HepG2 (cell line): ENCODE measurements around the gene CDA. TPM values are rescaled to one million over a fixed set of nuclear protein-coding genes. Genes with fewer than 3 reads are reported as not detected.
A peak's percentile ranks its signal among the peaks of the same experiment; 100 is the strongest.

Source experiments
- CCAR2 ChIP-seq: fragments of 200-400 bp; formaldehyde crosslinking; optimal IDR thresholded peaks from 2 replicates; pipeline ENCODE3; 2018; ENCODE audit warnings: low read depth, mild to moderate bottlenecking, low read length, moderate library complexity
- CREB3 ChIP-seq: sonication (generic); formaldehyde crosslinking; IDR thresholded peaks from 2 replicates; pipeline ENCODE4 v1.5.0; 2020; ENCODE audit warnings: missing genetic modification reagents
- GMEB1 ChIP-seq: sonication (generic); formaldehyde crosslinking; IDR thresholded peaks from 2 replicates; pipeline ENCODE4 v1.5.1; 2020; ENCODE audit warnings: missing genetic modification reagents, mild to moderate bottlenecking, borderline replicate concordance
- GPBP1L1 ChIP-seq: sonication (generic); formaldehyde crosslinking; IDR thresholded peaks from 2 replicates; pipeline ENCODE4 v1.5.0; 2020; ENCODE audit warnings: mild to moderate bottlenecking, missing genetic modification reagents
- HNRNPL ChIP-seq: fragments of 200-400 bp; formaldehyde crosslinking; IDR thresholded peaks from 2 replicates; pipeline ENCODE4 v1.6.1; 2017; ENCODE audit warnings: mild to moderate bottlenecking, low read depth, low read length
- ISX ChIP-seq: sonication (generic); formaldehyde crosslinking; conservative IDR thresholded peaks from 2 replicates; pipeline ENCODE4 v1.5.0; 2020; ENCODE audit warnings: missing genetic modification reagents
- KLF15 ChIP-seq: sonication (generic); formaldehyde crosslinking; IDR thresholded peaks from 2 replicates; pipeline ENCODE4 v1.8.1; 2023; ENCODE audit warnings: borderline replicate concordance, mild to moderate bottlenecking, inconsistent platforms, missing genetic modification reagents, mixed read lengths
- KLF6 ChIP-seq: IDR thresholded peaks from 2 replicates; pipeline ENCODE4 v1.8.0; 2016; ENCODE audit warnings: missing biosample characterization, missing genetic modification reagents
- LCORL ChIP-seq, 2 experiments: fragments of 450-650 bp in 1 of 2; sonication (generic) in 1 of 2; formaldehyde crosslinking in 1 of 2; IDR thresholded peaks; 2 replicates each; pipeline versions ENCODE4 v1.5.0 to v1.6.1; 2017 to 2020; ENCODE audit warnings: antibody characterized with exemption in 1 of 2, missing genetic modification reagents in 1 of 2
- NFE2L1 ChIP-seq: sonication (generic); formaldehyde crosslinking; IDR thresholded peaks from 2 replicates; pipeline ENCODE4 v1.4.0; 2020; ENCODE audit warnings: missing genetic modification reagents, mild to moderate bottlenecking, borderline replicate concordance
- ONECUT2 ChIP-seq: sonication (generic); formaldehyde crosslinking; IDR thresholded peaks from 2 replicates; pipeline ENCODE4 v1.4.0; 2020; ENCODE audit warnings: missing genetic modification reagents
- RFX5 ChIP-seq: IDR thresholded peaks from 2 replicates; pipeline ENCODE4 v1.6.1; 2011; ENCODE audit warnings: low read depth, low read length, improper control_type of control experiment
- RXRA ChIP-seq: sonication (generic); formaldehyde crosslinking; IDR thresholded peaks from 2 replicates; pipeline ENCODE4 v1.5.1; 2020; ENCODE audit warnings: missing genetic modification reagents
- SMARCC2 ChIP-seq: fragments of 450-650 bp; IDR thresholded peaks from 2 replicates; pipeline ENCODE4 v1.6.1; 2017; ENCODE audit warnings: antibody characterized with exemption, mild to moderate bottlenecking
- ZBTB42 ChIP-seq: sonication (generic); formaldehyde crosslinking; IDR thresholded peaks from 2 replicates; pipeline ENCODE4 v1.5.0; 2020; ENCODE audit warnings: mild to moderate bottlenecking, missing genetic modification reagents
- ZFP36L1 ChIP-seq: sonication (generic); formaldehyde crosslinking; IDR thresholded peaks from 2 replicates; pipeline ENCODE4 v1.8.0; 2022; ENCODE audit warnings: mild to moderate bottlenecking, missing genetic modification reagents, moderate library complexity
- ZFP37 ChIP-seq: sonication (generic); formaldehyde crosslinking; IDR thresholded peaks from 2 replicates; pipeline ENCODE4 v1.4.0; 2020; ENCODE audit warnings: missing genetic modification reagents, borderline replicate concordance
- ZNF136 ChIP-seq: sonication (generic); formaldehyde crosslinking; IDR thresholded peaks from 2 replicates; pipeline ENCODE4 v1.8.1; 2022; ENCODE audit warnings: low read depth, mild to moderate bottlenecking, moderate library complexity, missing genetic modification reagents
- ZNF138 ChIP-seq: sonication (generic); formaldehyde crosslinking; IDR thresholded peaks from 2 replicates; pipeline ENCODE4 v1.5.0; 2020; ENCODE audit warnings: mild to moderate bottlenecking, low read depth, missing genetic modification reagents
- ZNF292 ChIP-seq: sonication (generic); formaldehyde crosslinking; IDR thresholded peaks from 2 replicates; pipeline ENCODE4 v1.8.1; 2022; ENCODE audit warnings: mild to moderate bottlenecking, low read depth, missing genetic modification reagents, borderline replicate concordance
- ZNF530 ChIP-seq: sonication (generic); formaldehyde crosslinking; IDR thresholded peaks from 2 replicates; pipeline ENCODE4 v1.5.0; 2020; ENCODE audit warnings: low read depth, mild to moderate bottlenecking, missing genetic modification reagents
- ZNF670 ChIP-seq: sonication (generic); formaldehyde crosslinking; IDR thresholded peaks from 2 replicates; pipeline ENCODE4 v1.8.0; 2022; ENCODE audit warnings: mild to moderate bottlenecking, missing genetic modification reagents, borderline replicate concordance
- polyA plus RNA-seq, 8 experiments: library from polyadenylated mRNA; depleted of rRNA in 3 of 8; stranded (reverse) in 7 of 8; unstranded in 1 of 8; fragments of >200 nt; fragmentation: Illumina TruSeq in 4 of 8; extraction: Trizol in 4 of 8; gene quantifications; 2 replicates each; pipeline versions ENCODE4 v1.2.1 to v1.2.3, GENCODE V29; 2011 to 2016; ENCODE audit warnings: low read depth in 4 of 8, missing spikeins in 1 of 8, mixed read lengths in 1 of 8; ENCODE audit not compliant: insufficient read depth in 1 of 8
- total RNA-seq, 5 experiments: library from RNA; depleted of rRNA; stranded (reverse); fragments of >200 nt; fragmentation: Illumina TruSeq; extraction: Trizol; gene quantifications; 2 replicates each; pipeline ENCODE4 v1.2.3, GENCODE V29; 2016; ENCODE audit warnings: low read depth in 1 of 5
- TF ChIP-seq, protein P1 (sequence below): sonication (generic); formaldehyde crosslinking; IDR thresholded peaks from 2 replicates; pipeline ENCODE4 v1.5.0; 2020; ENCODE audit warnings: missing genetic modification reagents, mild to moderate bottlenecking, borderline replicate concordance
- TF ChIP-seq, protein P2 (sequence below): IDR thresholded peaks from 2 replicates; pipeline ENCODE4 v1.6.1; 2016; ENCODE audit warnings: control low read depth

CDA gene
- total and polyA plus RNA-seq, 2 of the 13 experiments (the other 11 are each of a cell fraction or from before 2014, with no cell fraction given), result 0.66 to 2.1 TPM

DNA sequence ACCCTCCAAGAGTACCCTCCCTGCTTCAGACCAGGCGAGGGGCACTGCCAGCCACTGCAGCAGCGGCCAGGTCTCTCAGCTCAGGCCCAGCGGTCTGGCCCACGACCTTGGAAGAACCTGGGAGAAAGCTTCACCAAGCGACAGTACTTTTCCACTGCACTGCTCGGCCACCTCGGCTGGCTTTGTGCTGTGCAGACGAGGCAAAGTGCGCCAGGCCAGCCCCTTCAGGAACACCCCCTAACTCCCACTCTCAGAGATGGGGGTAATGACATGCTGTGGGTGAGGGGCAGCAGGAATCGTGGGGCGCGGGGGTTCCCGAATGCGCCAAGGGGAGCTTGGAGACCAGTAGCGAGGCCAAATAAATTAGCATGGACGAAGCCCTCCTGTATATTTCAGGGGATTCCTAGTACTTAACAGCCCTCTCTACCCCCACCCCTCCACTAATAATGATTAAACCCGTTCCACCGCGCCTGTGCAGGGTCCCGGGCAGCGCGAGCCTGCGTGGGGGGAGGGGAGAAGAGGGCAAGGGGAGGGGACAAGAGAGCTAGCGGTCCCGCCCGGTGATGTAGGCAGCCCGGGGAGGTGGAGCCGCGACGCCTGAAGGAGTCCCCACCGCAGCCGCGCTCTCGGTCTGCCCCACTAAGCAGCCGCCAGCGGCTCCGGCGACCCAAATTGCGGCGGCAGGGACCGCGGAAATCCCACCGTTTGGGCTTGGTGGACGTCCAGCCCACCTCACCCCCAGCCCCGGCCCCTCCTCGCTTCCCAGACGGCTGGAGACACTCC lies 36.8 kb upstream of the CDA start, which contains the start of gene FAM43B (continued):
- TF ChIP-seq RXRA (CRISPR knock-in tag) (peak; percentile 70), RFX5 (no peak), ZNF670 (no peak), GMEB1 (CRISPR knock-in tag) (peak; percentile 69), ZNF136 (CRISPR knock-in tag) (no peak), CCAR2 (no peak), NFE2L1 (no peak), HNRNPL (peak; percentile 86), ZNF292 (CRISPR knock-in tag) (peak; percentile 64; the same call in 1 of the 2 replicates), KLF6 (CRISPR knock-in tag) (0 out of 2 replicates have a peak, but pooled peaks have one; percentile 36), ZBTB42 (CRISPR knock-in tag) (no peak), LCORL (IDR thresholded peaks at IDR 0.05) (no peak), LCORL (CRISPR knock-in tag; IDR thresholded peaks at IDR 0.05) (peak; percentile 57; the same call in 1 of the 2 replicates), ZFP36L1 (CRISPR knock-in tag) (no peak), ZFP37 (CRISPR knock-in tag) (no peak), ISX (CRISPR knock-in tag) (no peak), GPBP1L1 (no peak), KLF15 (CRISPR knock-in tag) (no peak; the same call in 1 of the 2 replicates), ZNF530 (CRISPR knock-in tag) (no peak), SMARCC2 (no peak), CREB3 (CRISPR knock-in tag) (no peak), ONECUT2 (CRISPR knock-in tag) (no peak), ZNF138 (CRISPR knock-in tag) (no peak)
- TF ChIP-seq, protein P1, sequence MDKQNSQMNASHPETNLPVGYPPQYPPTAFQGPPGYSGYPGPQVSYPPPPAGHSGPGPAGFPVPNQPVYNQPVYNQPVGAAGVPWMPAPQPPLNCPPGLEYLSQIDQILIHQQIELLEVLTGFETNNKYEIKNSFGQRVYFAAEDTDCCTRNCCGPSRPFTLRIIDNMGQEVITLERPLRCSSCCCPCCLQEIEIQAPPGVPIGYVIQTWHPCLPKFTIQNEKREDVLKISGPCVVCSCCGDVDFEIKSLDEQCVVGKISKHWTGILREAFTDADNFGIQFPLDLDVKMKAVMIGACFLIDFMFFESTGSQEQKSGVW (CRISPR knock-in tag), result no peak
- TF ChIP-seq, protein P2, sequence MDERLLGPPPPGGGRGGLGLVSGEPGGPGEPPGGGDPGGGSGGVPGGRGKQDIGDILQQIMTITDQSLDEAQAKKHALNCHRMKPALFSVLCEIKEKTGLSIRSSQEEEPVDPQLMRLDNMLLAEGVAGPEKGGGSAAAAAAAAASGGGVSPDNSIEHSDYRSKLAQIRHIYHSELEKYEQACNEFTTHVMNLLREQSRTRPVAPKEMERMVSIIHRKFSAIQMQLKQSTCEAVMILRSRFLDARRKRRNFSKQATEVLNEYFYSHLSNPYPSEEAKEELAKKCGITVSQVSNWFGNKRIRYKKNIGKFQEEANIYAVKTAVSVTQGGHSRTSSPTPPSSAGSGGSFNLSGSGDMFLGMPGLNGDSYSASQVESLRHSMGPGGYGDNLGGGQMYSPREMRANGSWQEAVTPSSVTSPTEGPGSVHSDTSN, result no peak
